SH-SY5Y (cell line): ENCODE data around the gene TPPP3.

ENCODE experiments used
- GATA2 ChIP-seq: IDR thresholded peaks from 2 replicates; pipeline ENCODE4 v1.6.1; 2011; ENCODE audit warnings: mild to moderate bottlenecking, low read depth, low read length
- GATA3 ChIP-seq: IDR thresholded peaks from 2 replicates; pipeline ENCODE4 v1.6.1; 2011; ENCODE audit warnings: low read depth, mild to moderate bottlenecking, low read length, moderate library complexity

The TPPP3 gene

GRCh38 chr16:67417333-67418061, 24.2 kb upstream of the TPPP3 start:
- no peak for TF ChIP-seq GATA2
- no peak for TF ChIP-seq GATA3

DNA sequence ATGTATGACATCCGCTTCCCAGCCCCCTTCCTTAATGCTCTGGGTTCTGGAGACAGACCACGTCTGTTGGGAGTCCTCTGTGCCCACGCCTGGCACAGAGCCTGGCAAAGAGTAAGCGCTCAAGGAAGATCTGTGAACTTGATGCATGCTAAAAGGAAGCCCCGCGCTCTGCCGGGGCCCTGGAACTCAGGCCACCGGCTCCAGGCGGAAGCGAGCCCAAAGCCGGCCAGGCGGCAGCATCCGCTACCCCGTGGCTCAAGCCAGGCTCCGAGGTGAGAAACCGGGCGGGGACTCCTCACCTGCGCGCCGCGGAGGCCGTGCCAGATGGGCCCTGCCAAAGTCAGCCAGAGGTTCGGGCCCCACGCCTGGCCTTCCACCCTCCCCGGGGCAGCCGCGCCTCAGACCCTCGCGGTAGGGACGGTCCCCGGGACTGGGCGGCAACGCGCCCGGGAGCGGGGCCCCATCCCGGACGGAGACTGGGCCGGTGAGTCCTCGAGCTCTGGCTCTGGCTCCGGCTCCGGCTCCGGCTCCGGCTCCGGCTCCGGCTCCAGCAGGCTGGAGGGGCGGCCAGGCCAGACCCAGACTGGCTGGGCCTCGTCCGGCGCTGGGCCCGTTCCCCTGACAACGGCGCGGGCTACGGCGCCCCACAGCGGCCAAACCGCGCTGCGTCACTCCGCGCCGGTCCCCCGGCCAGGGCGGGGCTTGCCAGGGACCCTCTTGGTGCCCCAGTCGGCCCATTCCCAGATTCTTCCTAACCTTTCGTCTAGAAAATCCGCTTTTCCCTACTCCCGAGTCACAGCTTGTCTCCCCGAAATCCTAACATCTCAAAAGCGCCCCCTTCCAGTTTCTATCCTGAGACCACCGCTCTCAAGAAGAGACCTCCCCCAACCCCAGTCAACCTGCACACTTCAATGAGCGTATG, 22.8 kb upstream of the TPPP3 start, which contains the start of gene ZDHHC1:
ZDHHC1 (minus strand) TSS at position 606 of the 922 bp plus-strand sequence. CDS start 8,702 bp downstream, outside the sequence.
- TF ChIP-seq GATA2 (no peak), GATA3 (no peak)

DNA sequence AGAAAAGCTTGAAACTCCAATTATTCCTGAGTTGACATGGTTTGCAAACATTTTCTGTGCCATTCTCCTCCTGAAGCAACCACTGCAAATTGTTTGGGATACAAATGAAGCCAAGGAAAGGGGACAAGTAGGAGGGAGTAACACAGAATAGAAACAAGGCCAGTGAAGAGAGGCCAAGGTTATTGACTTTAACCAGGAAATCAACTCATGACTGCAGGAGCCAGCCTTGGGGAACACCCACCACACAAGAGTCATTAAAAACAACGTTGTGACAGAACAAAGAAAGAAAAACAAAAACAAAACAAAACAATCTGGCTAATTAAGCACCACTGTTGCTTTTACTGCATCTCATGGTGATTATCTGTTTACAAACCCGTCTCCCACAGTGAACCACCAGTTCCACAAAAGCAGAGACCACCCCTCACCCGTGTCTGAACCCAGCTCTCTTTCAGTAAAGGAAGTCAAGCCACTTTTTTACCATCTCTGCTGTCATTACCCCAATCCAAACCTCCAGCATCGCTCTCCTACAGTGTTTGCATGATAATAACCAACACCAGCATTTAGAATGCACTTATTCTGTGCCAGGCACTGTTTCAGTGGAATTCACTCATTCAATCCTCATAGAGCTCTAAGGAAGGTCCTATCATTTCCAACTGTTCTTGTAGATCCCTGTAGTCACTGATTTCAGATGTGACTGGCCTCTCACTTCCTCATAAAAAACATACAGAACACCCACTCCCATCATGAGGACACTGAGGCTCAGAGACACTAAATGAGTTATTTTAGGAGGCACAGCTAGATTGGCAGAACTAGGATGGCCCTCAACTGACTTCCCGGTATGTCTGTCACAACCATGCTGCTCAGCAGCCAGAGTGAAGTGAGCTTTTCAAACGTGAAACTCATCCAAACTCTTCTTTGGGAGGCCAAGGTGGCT, 20.9 kb upstream of the TPPP3 start:
- TF ChIP-seq GATA2 (no peak), GATA3 (no peak)

DNA sequence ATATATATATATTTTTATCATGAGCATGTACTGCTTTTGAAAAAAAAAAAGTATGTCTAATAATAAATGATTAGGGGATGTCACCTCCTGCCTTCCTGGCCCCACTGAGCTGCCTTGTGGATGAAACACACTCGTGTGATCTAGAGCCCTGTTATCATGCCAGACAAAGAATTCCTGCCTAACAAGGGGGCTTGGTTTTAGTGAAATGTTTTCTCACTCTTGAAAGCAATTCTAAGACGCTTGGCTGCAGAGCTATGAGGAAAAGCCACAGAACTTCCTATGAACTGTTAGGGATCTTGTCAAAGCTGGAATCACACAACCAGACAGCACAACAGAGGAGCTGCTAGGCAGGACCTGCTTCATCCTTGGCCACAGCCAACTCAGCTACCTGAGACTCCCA, 19.0 kb upstream of the TPPP3 start:
- TF ChIP-seq GATA3 (no peak), GATA2 (no peak)

DNA sequence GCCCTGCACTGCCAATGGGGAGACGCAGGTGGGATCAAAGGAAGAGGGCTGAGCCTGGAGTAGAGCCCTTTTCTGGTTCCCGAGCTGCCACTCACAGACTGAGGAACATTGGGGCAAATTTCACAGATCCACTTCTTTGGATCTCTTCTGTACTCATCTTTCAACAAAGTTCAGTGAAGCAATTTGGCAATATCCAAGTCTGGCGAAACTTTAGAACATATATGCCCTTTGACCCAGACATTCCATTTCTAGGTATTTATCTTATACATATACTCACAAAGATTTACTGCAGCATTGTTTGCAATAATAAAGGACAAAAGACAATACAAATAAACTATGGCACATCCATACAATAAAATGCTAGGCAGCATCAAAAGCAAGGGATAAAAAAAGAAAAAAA, 18.0 kb upstream of the TPPP3 start:
- TF ChIP-seq GATA2 = no peak
- TF ChIP-seq GATA3 = no peak

DNA sequence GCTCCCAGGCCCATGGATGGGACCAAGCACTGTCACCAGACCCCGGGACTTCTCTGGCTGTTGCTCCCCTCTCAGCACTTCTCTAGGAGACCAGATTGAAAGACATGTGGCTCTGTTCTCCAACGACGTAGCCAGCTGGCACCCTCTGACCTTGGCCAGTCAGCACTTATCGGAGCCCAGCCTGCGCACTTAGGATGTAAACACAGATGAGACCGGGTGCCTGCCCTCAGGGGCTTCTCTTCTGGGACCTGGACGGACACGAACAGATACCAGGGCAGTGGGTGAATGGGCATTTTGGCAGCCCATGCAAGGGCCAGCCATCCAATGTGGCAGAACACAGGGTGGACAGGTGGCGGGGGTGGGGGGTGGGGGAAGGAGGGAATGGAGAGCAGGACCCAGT, 16.3 kb upstream of the TPPP3 start:
- TF ChIP-seq GATA3 (no peak), GATA2 (no peak)

DNA sequence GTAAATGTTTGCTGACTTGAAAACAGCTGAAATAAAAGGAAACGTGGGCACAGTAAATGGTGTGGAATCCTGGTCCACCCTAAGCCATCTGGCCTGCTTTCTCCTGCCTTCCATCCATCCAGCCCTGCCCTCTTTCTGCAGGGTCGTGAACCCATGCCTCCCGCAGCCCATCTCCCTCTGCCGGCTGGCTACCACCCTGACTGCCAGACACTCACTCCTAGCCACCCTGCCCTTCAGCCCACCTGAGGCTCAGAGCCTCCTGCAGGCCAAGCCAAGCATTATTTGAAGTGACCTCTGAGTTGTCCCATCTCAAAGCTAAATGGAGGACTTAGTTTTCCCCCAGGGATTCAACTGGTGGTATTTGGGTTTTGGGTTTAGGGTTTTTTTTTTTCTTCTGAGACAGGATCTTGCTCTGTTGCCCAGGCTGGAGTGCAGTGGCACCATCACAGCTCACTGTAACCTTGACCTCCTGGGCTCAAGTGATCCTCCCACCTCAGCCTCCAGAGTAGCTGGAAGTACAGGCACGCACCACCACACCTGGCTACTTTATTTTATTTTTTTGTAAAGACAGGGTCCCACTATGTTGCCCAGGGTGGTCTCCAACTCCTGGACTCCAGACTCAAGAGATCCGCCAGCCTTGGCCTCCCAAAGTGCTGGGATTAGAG, 14.6 kb upstream of the TPPP3 start:
- no peak for TF ChIP-seq GATA2
- no peak for TF ChIP-seq GATA3

DNA sequence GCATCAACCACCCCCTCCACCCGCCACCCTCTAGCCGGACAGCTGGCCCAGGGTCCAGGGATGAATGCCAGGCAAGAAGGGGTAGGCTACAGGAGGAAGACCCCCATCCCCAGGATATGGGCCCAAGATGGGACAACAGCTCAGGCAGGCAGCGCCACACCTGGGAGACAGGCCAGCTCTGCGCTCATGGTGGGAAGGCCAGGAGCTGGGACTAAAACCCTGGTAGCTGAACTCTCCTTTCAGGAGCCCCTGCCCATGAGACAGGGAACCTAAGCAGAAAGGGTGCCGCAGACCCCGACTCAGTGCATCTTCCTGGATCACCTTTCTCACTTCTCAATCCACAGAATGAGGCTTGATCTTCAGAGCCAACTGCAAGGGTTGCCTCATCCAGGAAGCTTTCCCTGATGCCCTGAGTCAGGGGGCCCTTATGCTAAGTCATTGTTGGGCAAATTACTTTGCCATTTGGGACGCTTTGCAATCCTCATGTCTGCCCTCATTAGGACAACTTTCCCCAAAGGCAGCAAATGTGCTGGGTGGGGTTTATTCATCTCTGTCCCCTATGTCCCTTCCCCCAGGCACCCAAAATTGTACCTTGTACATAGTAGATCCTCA, 14.0 kb upstream of the TPPP3 start:
- TF ChIP-seq GATA3 (no peak), GATA2 (no peak)

GRCh38 chr16:67406111-67406971, 13.0 kb upstream of the TPPP3 start:
- no peak for TF ChIP-seq GATA3
- TF ChIP-seq GATA2 = no peak

DNA sequence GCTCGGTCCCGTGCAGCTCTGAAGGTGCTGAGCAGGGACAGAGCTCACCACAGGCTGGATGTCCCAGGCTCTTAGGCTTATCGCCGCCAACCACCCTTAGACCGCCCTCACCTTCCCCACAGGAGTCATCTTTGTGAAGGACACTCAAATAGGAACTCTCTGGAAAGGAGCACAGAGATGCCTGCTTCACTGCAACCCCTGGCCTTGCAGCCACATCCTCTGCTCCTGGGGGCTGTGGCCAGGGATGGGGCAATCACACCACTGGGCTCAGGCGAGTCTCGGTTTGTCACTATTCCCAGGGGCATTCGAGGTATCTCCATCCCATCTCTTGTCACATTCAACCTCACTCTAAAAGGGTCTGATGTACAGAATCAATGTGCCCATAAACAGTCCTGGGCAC, 12.0 kb upstream of the TPPP3 start:
- no peak for TF ChIP-seq GATA2
- no peak for TF ChIP-seq GATA3

DNA sequence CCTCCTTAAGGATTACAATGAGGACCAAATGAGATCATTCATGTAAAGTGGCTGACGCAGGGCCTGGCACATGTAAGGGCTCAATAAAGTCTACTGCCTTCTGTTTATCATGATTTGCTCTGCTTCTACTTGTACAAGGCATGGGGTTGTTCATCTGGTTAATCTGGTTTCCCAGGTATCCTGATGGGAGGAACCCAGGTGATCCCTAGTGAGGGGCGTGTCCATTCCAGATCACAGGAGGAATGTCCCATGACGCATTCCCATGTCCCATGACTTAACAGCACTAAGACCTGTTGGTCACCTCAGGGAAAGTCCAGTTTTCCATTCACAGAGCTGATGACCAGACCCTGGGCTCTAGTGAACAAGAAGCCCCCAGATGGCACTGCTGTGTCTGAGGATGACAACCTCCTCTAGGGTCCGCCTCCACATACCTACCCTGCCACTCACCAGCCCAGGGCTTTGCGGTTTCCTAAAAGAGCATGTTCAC, 11.5 kb upstream of the TPPP3 start:
- TF ChIP-seq GATA3 (no peak), GATA2 (no peak)

GRCh38 chr16:67403976-67404555, 10.8 kb upstream of the TPPP3 start:
- TF ChIP-seq GATA2 = no peak
- TF ChIP-seq GATA3 = no peak
